Measurements from ENCODE around the gene IQGAP2. TPM values are rescaled to one million over a fixed set of nuclear protein-coding genes. Genes with fewer than 3 reads are reported as not detected.

IQGAP2 gene
- total RNA-seq, 1 donor from 2014 or later: 14.2 TPM

DNA sequence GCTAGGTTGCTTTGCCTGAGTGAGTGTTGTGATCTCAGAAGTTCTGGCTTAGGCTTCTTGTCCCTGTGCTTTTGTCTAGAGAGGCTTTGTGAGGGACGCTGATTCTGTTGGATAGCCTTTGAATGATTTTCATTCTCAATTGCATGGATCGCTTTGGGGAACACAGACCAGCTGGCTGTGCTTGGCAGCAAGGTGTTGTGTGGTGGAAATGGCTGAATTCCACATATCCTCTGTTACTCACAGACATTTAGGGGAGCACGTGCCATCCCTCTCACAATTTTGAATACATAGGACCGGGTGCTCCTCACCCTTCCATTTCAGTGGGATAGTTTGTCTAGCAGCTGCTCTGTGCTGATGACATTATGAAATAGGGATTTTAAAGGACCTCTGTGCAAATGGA lies 76.2 kb downstream of the IQGAP2 start:
- Mint-ChIP-seq H3K9me3 (no peaks in the 10 kb centered on the region), H3K4me1 (peaks cover 33% of the 10 kb centered on the region), H3K36me3 (ENCODE audit: low read depth) (no peaks in the 10 kb centered on the region), H3K27me3 (ENCODE audit: low read depth) (no peaks in the 10 kb centered on the region), H3K4me3 (no peak overlapping the region), H3K27ac (ENCODE audit: unreplicated experiment) (no peak overlapping the region)
- DNase-seq (ENCODE audit: low read depth, low spot score): no peak
- TF ChIP-seq, protein P1, sequence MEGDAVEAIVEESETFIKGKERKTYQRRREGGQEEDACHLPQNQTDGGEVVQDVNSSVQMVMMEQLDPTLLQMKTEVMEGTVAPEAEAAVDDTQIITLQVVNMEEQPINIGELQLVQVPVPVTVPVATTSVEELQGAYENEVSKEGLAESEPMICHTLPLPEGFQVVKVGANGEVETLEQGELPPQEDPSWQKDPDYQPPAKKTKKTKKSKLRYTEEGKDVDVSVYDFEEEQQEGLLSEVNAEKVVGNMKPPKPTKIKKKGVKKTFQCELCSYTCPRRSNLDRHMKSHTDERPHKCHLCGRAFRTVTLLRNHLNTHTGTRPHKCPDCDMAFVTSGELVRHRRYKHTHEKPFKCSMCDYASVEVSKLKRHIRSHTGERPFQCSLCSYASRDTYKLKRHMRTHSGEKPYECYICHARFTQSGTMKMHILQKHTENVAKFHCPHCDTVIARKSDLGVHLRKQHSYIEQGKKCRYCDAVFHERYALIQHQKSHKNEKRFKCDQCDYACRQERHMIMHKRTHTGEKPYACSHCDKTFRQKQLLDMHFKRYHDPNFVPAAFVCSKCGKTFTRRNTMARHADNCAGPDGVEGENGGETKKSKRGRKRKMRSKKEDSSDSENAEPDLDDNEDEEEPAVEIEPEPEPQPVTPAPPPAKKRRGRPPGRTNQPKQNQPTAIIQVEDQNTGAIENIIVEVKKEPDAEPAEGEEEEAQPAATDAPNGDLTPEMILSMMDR (conservative IDR thresholded peaks at IDR 0.05): no peak

DNA sequence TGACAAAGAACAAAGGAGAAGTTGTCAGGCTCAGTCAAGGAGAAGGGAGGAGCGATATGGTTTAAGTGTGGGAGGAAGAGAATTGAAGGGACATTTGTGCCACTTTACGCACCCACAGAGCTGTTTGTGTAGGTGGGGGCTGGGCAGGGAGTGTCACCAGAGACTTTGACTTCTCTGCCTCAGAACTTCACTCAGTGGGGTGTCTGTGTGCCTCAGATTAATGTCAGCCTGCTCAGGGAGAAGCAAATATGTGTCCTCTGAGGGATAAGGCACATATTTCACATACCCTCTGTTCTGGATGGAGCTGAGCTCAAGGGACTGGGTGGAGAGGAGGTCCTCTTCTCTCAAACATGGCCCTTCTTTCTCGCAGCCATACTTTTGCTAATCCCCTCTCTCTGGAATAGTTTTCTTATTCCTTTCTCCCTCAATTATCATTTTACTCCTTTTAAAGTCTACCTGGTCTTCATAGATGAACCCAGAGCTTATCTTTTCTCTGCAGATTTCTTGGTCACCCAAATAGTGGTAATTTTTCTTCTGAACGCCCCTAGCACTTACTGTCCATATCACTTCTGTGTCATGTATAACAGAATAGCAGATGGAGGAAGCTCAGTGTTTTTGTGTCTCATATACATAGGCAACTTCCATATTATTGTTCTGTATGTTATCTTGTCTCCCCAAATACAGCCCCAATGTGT lies 77.0 kb downstream of the IQGAP2 start:
- DNase-seq (ENCODE audit: low read depth, low spot score): no peak
- Mint-ChIP-seq H3K27me3 (ENCODE audit: low read depth) (no peaks in the 10 kb centered on the region), H3K36me3 (ENCODE audit: low read depth) (no peaks in the 10 kb centered on the region), H3K27ac (ENCODE audit: unreplicated experiment) (no peak overlapping the region), H3K9me3 (no peaks in the 10 kb centered on the region), H3K4me3 (no peak overlapping the region), H3K4me1 (peaks cover 33% of the 10 kb centered on the region)
- TF ChIP-seq, protein P1 (conservative IDR thresholded peaks at IDR 0.05): no peak

DNA sequence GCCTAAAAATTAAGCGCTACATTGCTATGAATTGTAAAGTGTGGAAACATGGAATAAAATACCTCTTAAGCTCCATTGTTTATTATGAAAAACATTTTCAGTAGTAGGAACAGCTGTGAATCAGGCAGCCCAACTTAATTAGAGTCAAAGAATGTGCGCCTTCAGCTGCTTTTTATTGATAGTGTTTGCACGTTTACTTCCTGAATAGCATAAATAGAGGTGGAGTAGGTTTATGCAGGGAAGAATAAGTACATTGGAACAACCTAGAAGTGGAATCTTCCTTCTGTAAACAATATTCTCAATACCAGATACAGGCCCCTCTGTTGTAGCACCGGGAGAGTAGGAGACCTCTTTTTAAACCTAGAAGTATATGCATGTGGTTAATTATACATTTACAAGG lies 79.9 kb downstream of the IQGAP2 start:
- no peaks in the 10 kb centered on the region for H3K36me3 Mint-ChIP-seq (ENCODE audit: low read depth)

DNA sequence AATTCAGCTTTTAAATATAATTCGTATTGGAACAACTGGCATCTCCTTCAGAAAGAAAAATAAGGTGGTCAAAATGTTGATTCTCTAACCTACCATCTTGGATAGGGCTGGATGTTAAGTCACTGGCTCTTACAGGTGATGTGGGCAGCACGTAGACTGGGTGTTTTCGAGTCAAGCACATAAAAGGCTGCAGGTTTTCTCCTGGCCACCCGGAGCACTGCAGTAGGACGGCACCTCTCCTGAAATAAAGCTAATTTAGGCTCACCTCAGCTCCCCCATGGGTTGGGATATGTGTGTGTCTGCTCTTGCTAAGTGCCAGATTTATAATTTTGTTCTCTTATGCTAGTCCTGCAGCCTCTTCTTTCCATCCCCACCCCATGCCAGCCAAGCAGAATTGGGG lies 80.3 kb downstream of the IQGAP2 start:
- Mint-ChIP-seq H3K27me3 (ENCODE audit: low read depth) (no peaks in the 10 kb centered on the region), H3K36me3 (ENCODE audit: low read depth) (no peaks in the 10 kb centered on the region), H3K4me1 (peaks cover 33% of the 10 kb centered on the region), H3K9me3 (no peaks in the 10 kb centered on the region), H3K27ac (ENCODE audit: unreplicated experiment) (no peak overlapping the region), H3K4me3 (no peak overlapping the region)
- DNase-seq (ENCODE audit: low read depth, low spot score): no peak
- TF ChIP-seq, protein P1 (conservative IDR thresholded peaks at IDR 0.05): no peak

More for the DNA sequence above, 79.9 kb downstream of the IQGAP2 start:
- no peaks in the 10 kb centered on the region for H3K9me3 Mint-ChIP-seq
- no peaks in the 10 kb centered on the region for H3K27me3 Mint-ChIP-seq (ENCODE audit: low read depth)
- TF ChIP-seq, protein P1 (conservative IDR thresholded peaks at IDR 0.05): no peak
- H3K4me3 Mint-ChIP-seq: no peak overlapping the region
- H3K27ac Mint-ChIP-seq (ENCODE audit: unreplicated experiment): no peak overlapping the region
- H3K4me1 Mint-ChIP-seq: peaks cover 33% of the 10 kb centered on the region
- no peak for DNase-seq (ENCODE audit: low read depth, low spot score)

DNA sequence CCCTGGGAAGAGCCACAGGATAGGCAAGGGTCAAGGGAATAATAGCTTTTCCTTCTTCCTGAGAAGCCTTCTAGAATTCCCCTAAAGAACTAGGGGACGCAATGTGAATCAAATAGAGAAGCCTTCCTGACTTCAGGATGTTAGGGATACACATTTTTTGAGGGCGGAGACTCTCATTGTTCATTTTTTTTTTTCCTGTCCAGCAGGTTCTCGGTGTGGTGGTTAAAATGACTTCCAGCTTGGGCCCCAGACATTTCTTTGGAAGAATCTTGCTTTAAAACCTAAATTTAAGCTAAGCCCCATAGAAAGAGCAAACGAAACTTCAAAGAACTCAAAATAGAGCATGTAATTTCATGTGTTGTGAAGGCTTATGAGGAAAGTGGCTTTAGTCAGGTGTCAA lies 80.8 kb downstream of the IQGAP2 start:
- H3K36me3 Mint-ChIP-seq (ENCODE audit: low read depth): no peaks in the 10 kb centered on the region
- no peaks in the 10 kb centered on the region for H3K9me3 Mint-ChIP-seq
- DNase-seq (ENCODE audit: low read depth, low spot score): no peak
- no peak overlapping the region for H3K27ac Mint-ChIP-seq (ENCODE audit: unreplicated experiment)
- TF ChIP-seq, protein P1 (conservative IDR thresholded peaks at IDR 0.05): no peak
- peaks cover 34% of the 10 kb centered on the region for H3K4me1 Mint-ChIP-seq
- H3K27me3 Mint-ChIP-seq (ENCODE audit: low read depth): no peaks in the 10 kb centered on the region
- H3K4me3 Mint-ChIP-seq: no peak overlapping the region

All from neural crest cell (in vitro differentiated cells).